PFSK-1 (cell line): Measurements from ENCODE around the gene CARD10.

Experiments used
- POLR2AphosphoS5 ChIP-seq: IDR thresholded peaks from 2 replicates; pipeline ENCODE4 v1.6.1; 2012; ENCODE audit warnings: low read depth, mild to moderate bottlenecking, control low read depth, low read length, moderate library complexity
- SIN3A ChIP-seq: IDR thresholded peaks from 2 replicates; pipeline ENCODE4 v1.6.1; 2012; ENCODE audit warnings: mild to moderate bottlenecking, low read length, moderate library complexity, borderline replicate concordance; ENCODE audit not compliant: insufficient read depth
- TAF1 ChIP-seq: IDR thresholded peaks from 2 replicates; pipeline ENCODE4 v1.6.1; 2012; ENCODE audit warnings: low read length, control low read depth, borderline replicate concordance; ENCODE audit not compliant: insufficient read depth
- TF ChIP-seq, protein P1 (sequence below), 2 experiments: IDR thresholded peaks; 2 replicates each; pipeline versions ENCODE4 v1.6.1 to v1.8.0; 2011 to 2012; ENCODE audit warnings: low read depth in 2 of 2, low read length in 2 of 2, control low read depth in 1 of 2, inconsistent platforms in 1 of 2, mild to moderate bottlenecking in 1 of 2, moderate library complexity in 1 of 2; ENCODE audit not compliant: insufficient read depth in 1 of 2

DNA sequence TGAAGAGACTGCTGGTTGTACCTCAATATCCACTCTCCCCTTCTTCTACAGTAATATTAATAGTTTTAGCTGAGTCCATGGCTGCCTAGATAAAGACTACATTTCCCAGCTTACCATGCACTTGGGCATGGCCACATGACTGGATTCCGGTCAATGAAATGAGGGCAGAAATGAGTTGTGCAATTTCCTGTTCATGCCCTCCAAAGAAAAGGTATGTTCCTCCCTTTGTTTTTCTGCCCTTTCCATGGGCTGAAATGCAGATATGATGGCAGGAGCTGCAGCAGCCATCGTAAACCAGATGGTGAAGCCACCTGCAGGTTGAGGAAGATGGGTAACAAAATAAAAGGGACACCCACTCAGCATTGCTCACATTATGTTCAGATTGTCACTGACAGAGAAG lies 76.7 kb downstream of the CARD10 start:
- TF ChIP-seq, protein P1, sequence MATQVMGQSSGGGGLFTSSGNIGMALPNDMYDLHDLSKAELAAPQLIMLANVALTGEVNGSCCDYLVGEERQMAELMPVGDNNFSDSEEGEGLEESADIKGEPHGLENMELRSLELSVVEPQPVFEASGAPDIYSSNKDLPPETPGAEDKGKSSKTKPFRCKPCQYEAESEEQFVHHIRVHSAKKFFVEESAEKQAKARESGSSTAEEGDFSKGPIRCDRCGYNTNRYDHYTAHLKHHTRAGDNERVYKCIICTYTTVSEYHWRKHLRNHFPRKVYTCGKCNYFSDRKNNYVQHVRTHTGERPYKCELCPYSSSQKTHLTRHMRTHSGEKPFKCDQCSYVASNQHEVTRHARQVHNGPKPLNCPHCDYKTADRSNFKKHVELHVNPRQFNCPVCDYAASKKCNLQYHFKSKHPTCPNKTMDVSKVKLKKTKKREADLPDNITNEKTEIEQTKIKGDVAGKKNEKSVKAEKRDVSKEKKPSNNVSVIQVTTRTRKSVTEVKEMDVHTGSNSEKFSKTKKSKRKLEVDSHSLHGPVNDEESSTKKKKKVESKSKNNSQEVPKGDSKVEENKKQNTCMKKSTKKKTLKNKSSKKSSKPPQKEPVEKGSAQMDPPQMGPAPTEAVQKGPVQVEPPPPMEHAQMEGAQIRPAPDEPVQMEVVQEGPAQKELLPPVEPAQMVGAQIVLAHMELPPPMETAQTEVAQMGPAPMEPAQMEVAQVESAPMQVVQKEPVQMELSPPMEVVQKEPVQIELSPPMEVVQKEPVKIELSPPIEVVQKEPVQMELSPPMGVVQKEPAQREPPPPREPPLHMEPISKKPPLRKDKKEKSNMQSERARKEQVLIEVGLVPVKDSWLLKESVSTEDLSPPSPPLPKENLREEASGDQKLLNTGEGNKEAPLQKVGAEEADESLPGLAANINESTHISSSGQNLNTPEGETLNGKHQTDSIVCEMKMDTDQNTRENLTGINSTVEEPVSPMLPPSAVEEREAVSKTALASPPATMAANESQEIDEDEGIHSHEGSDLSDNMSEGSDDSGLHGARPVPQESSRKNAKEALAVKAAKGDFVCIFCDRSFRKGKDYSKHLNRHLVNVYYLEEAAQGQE (IDR thresholded peaks at IDR 0.05; ENCODE audit: insufficient read depth in 1 of 2, low read depth in 2 of 2, low read length in 2 of 2), result no peak
- TF ChIP-seq TAF1, result no peak
- no peak for TF ChIP-seq SIN3A
- TF ChIP-seq POLR2AphosphoS5, result no peak
